Stomach (tissue), 9 donors: ENCODE results near the gene SPAAR. TPM values are rescaled to one million over a fixed set of nuclear protein-coding genes. Genes with fewer than 3 reads are reported as not detected.

Source experiments
- DNase-seq, 2 donors: peaks; one replicate each; pipeline versions ENCODE4 v3.0.0 to v3.0.0-alpha.2; 2013 to 2019
- H3K27ac ChIP-seq, 5 donors: fragments of 200-600 bp in 4 of 5; sonication (generic) in 4 of 5; one replicate each; pipeline ENCODE4 v1.5.1; 2013 to 2019; ENCODE audit warnings: mild to moderate bottlenecking in 1 of 5, moderate library complexity in 1 of 5
- H3K27me3 ChIP-seq, 3 donors: fragments of 200-600 bp; sonication (generic); one replicate each; pipeline ENCODE4 v1.5.1; 2017 to 2019; ENCODE audit warnings: mixed run types in 1 of 3
- H3K36me3 ChIP-seq, 4 donors: fragments of 200-600 bp; sonication (generic); 1 replicate in 3 of 4; 2 replicates in 1 of 4; pipeline ENCODE4 v1.5.1; 2016 to 2019
- H3K4me1 ChIP-seq, 4 donors: fragments of 200-600 bp; sonication (generic); one replicate each; pipeline ENCODE4 v1.5.1; 2016 to 2019
- H3K4me3 ChIP-seq, 4 donors: fragments of 200-600 bp; sonication (generic) in 3 of 4; one replicate each; pipeline ENCODE4 v1.5.1; 2016 to 2019; ENCODE audit warnings: mild to moderate bottlenecking in 1 of 4
- H3K9me3 ChIP-seq, 4 donors: fragments of 200-600 bp; sonication (generic); one replicate each; pipeline ENCODE4 v1.5.1; 2016 to 2019
- CTCF ChIP-seq, 7 experiments: fragments of 450-650 bp in 4 of 7; fragments of 200-600 bp in 3 of 7; sonication (generic) in 3 of 7; IDR thresholded peaks; one replicate each; pipeline ENCODE4 v1.5.1; 2016 to 2019; ENCODE audit warnings: antibody characterized with exemption in 7 of 7, control low read depth in 2 of 7, mild to moderate bottlenecking in 1 of 7
- EP300 ChIP-seq: sonication (generic); formaldehyde crosslinking; IDR thresholded peaks from one replicate; pipeline ENCODE4 v1.6.1; 2017; ENCODE audit warnings: antibody characterized with exemption
- POLR2A ChIP-seq, 4 donors: fragments of 450-650 bp; IDR thresholded peaks; one replicate each; pipeline ENCODE4 v1.6.1; 2016; ENCODE audit warnings: antibody characterized with exemption in 4 of 4, control low read depth in 2 of 4, mild to moderate bottlenecking in 1 of 4, moderate library complexity in 1 of 4
- POLR2AphosphoS5 ChIP-seq, 3 donors: sonication (generic); formaldehyde crosslinking; IDR thresholded peaks; one replicate each; pipeline ENCODE4 v1.6.1; 2016; ENCODE audit warnings: antibody characterized with exemption in 3 of 3
- WGBS, 5 donors: extraction: QIAGEN DNeasy Blood & Tissue Kit in 3 of 5; methylation state at CpG; one replicate each; pipeline versions ENCODE4 v1.1.5 to v1.1.7; 2013 to 2018; 5-methylcytosine and 5-hydroxymethylcytosine counted together
- intact Hi-C: fragments of 100-400 bp; cut with DNase I; formaldehyde crosslinking; loops from one replicate; pipeline ENCODE4 v1.15.1; 2023; ENCODE audit warnings: low total_unique reads
- polyA plus RNA-seq, 3 donors: library from polyadenylated mRNA; stranded (reverse); fragments of 200-250 nt; gene quantifications; one replicate each; pipeline ENCODE4 v1.2.3, GENCODE V29; 2013
- total RNA-seq, 5 donors: library from RNA; depleted of rRNA; stranded (reverse); fragments of >200 nt; gene quantifications; one replicate each; pipeline versions ENCODE4 v1.1.0 to v1.2.3, GENCODE V29; 2014 to 2016
- donor health status: healthy with polysubstance abuse.
- donor health status: Bipolar disorder and iron deficiency.
- donor health status: healthy.

Gene SPAAR
- total and polyA plus RNA-seq, 8 donors = 0.30 to 2.4 (median 0.92) TPM; not detected in 3

- WGBS, 5 donors = 54 to 67% (median 62%) methylated on average over 9 of the region's 9 CpGs
- intact Hi-C loops = no loop called here
- peak in 1 of 3 donors; percentile 32 for TF ChIP-seq POLR2AphosphoS5 (IDR thresholded peaks at IDR 0.05)
- TF ChIP-seq CTCF (IDR thresholded peaks at IDR 0.05) = no peak
- Histone ChIP-seq H3K4me3 (no peak overlapping the region), H3K4me1 (peaks cover 7 to 20% (median 15%) of the 10 kb centered on the region in 4 donors), H3K9me3 (no peaks in the 10 kb centered on the region), H3K27ac (peak overlapping the region in 4 of 5 donors; percentile 48 to 75 (median 58)), H3K27me3 (no peaks in the 10 kb centered on the region), H3K36me3 (no peaks in the 10 kb centered on the region)
- DNase-seq = no peak
Observed at GRCh38 chr9:35923927-35924763, 14.9 kb downstream of the SPAAR start.

GRCh38 chr9:35928591-35929452 is 19.5 kb downstream of the SPAAR start:
- Histone ChIP-seq H3K27ac (no peak overlapping the region), H3K9me3 (no peaks in the 10 kb centered on the region), H3K36me3 (no peaks in the 10 kb centered on the region), H3K27me3 (no peaks in the 10 kb centered on the region), H3K4me1 (peaks cover 3 to 20% (median 9%) of the 10 kb centered on the region in 4 donors), H3K4me3 (no peak overlapping the region)
- no peak for DNase-seq
- 83 to 92% (median 88%) methylated on average over 9 of the region's 9 CpGs for WGBS, 5 donors
- intact Hi-C loops = no loop called here
- no peak for TF ChIP-seq POLR2A (IDR thresholded peaks at IDR 0.05)
- TF ChIP-seq CTCF (IDR thresholded peaks at IDR 0.05) = no peak
- TF ChIP-seq POLR2AphosphoS5 (IDR thresholded peaks at IDR 0.05) = peak in 1 of 3 donors; percentile 28
- TF ChIP-seq EP300 = no peak

GRCh38 chr9:35929453-35929718 is 20.1 kb downstream of the SPAAR start:
- Histone ChIP-seq H3K4me3 (no peak overlapping the region), H3K36me3 (no peaks in the 10 kb centered on the region), H3K9me3 (no peaks in the 10 kb centered on the region), H3K27me3 (no peaks in the 10 kb centered on the region), H3K27ac (no peak overlapping the region), H3K4me1 (peaks cover 0 to 14% (median 4%) of the 10 kb centered on the region in 4 donors)
- TF ChIP-seq CTCF (IDR thresholded peaks at IDR 0.05) (no peak), POLR2AphosphoS5 (IDR thresholded peaks at IDR 0.05) (no peak), EP300 (no peak), POLR2A (IDR thresholded peaks at IDR 0.05) (no peak)
- no peak for DNase-seq
- 63 to 86% (median 77%) methylated on average over 6 of the region's 6 CpGs for WGBS, 5 donors
- intact Hi-C loops = no loop called here

GRCh38 chr9:35930521-35930920 is 21.2 kb downstream of the SPAAR start:
- intact Hi-C loops = no loop called here
- TF ChIP-seq POLR2A (IDR thresholded peaks at IDR 0.05) (no peak), POLR2AphosphoS5 (IDR thresholded peaks at IDR 0.05) (no peak), CTCF (IDR thresholded peaks at IDR 0.05) (no peak), EP300 (no peak)
- Histone ChIP-seq H3K9me3 (no peaks in the 10 kb centered on the region), H3K4me3 (no peak overlapping the region), H3K27ac (no peak overlapping the region), H3K27me3 (no peaks in the 10 kb centered on the region), H3K4me1 (peaks cover 0 to 17% (median 3%) of the 10 kb centered on the region in 4 donors), H3K36me3 (no peaks in the 10 kb centered on the region)
- no peak for DNase-seq
